Activated T-cell treated with anti-CD3 and anti-CD28 coated beads for 48 hours (primary cell): Measurements from ENCODE around the gene PABPN1L.

Experiments used
- DNase-seq: peaks from one replicate; pipeline ENCODE4 v3.0.0-alpha.2; 2020; ENCODE audit warnings: low read depth

PABPN1L gene

DNA sequence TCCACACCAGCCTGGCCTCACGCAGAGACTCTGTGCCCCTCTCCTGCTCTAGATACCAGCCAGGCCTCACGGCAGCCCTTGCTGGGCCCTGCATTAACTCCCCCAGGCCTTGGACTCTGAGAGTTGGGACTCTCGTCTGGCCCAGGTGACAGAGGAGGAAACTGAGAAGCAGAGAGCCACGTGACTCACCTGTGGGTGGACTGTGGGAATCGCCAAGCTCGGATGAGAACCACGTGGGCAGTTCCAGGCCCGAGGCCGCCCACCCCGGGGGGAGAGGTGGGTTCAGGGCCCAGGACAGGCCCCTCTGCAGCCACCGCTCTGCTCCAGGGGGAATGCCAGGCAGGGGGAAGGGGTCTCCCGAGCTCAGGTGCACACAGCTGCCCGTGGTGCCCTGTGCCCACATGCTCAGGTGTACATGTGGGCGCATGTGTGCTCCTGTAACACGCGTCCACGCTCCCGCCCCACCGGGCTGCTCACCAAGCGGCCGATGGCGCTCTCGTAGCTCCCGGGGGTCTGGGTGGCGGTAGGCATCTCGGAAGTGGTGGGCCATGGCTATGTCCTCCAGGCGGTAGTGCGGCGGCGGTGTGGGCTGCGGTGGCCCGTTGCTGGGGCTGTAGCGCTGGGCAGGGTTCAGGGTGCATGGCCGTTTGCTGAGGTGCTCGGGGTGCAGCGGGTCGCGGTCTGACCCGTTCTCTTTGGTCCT, 18.3 kb upstream of the PABPN1L start:
- no peak for DNase-seq

DNA sequence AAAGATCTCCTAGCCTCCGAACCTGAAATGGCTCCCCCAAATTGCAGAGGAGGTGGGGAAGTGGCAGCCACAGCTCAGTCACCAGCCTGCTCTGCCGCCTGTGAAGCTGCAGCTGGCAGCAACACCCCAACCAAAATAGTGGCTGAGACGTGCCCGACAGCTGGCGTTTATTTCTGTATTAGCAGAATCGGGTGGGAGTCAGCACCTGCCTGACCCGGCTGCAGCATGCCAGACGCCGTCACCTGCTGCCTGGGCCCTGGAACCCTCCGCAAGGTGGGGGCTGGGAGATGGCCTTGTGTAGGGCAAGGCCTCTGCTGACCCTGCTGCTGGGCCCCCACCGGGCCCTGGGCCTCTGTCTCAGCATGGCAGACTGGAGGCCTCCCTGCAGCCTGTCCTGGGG, 17.5 kb upstream of the PABPN1L start:
- DNase-seq: no peak

DNA sequence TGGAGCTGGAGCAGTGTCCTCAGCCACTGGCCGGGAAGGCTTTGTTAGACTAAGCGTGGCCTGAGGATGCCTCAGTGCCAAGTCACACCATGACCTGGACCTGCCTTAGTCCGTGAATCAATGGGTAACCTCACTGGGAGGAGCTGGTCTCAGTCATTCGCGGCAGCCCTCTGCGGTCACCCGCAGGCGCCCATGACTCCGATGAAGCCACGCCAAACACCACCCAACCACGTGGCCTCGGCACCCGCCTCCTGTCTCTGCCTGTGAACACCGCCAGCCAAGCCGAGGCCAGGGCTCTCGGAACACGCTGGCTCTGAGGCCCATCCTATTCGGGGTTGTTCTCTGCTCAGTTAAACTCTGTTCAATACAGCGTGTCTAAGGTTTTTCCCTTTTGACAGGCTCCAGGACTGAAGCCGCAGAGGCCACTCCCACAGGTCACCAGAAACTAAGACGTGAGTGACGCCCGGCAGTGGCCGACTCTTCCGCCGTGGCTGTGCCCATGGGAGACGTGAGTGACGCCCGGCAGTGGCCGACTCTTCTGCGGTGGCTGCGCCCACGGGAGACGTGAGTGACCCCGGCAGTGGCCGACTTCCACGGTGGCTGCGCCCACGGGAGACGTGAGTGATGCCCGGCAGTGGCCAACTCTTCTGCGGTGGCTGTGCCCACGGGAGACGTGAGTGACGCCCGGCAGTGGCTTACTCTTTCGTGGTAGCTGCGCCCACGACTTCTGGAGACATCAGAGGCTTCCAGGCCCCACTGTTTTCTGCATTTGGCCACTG, 16.8 kb upstream of the PABPN1L start:
- DNase-seq: no peak

DNA sequence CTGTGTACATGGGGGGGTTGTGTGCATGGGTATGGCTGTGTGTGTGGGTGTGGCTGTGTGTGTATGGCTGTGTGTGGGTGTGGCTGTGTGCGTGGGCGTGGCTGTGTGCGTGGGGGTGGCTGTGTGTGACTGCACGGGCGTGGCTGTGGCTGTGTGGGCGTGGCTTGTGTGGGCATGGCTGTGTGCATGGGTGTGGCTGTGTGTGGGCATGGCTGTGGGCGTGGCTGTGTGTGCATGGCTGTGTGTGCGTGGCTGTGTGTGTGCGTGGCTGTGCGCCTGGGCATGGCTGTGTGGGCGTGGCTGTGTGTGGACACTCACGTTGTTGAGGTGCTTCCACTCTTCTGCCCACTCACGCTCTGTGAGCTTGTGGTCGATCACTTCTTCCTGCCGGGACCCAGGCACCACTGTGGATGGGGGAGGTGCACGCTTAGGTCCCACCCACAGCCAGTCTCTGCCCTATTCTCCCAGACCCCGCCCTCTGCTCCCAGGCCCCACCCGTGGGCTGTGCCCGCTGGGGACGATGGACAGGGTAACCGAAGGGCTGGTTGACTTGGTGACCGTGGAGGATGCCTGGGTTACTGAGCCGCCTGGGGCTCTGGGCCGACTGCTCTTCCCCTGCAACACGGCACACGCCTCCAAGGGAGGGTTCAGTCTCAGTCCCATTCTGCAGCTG, 16.0 kb upstream of the PABPN1L start:
- no peak for DNase-seq

DNA sequence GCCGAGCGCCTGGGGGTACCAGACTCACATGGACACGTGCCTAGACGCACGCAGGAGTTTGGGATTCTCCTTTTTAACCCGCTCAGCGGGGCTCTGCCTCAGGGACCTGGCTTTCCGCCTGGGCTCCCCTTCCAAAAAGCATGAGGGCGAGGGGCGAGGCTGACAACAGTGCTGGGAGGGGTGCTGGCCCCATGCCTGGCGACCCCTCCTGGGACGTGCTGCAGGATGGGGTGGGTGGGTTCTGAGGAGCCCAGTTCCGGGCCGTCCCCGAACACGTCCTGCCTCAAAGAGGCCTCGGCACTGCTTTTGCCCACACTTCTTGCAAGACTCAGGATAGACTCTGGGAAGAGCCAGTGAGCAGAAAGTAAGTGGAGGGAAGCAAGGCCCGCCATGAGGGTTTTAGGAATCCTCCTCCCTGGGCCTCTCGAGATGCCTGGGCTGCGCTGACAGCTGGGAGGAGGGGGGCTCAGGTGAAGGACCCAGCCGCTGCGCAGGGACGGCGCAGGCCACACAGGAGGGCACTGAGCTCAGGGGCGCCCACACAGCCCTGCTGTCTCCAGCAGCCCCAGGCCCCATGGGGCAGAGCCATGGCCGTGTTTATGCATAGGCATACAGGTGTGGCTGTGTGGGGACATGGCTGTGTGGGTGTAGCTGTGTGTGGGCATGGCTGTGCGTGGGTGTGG, 15.4 kb upstream of the PABPN1L start:
- no peak for DNase-seq

DNA sequence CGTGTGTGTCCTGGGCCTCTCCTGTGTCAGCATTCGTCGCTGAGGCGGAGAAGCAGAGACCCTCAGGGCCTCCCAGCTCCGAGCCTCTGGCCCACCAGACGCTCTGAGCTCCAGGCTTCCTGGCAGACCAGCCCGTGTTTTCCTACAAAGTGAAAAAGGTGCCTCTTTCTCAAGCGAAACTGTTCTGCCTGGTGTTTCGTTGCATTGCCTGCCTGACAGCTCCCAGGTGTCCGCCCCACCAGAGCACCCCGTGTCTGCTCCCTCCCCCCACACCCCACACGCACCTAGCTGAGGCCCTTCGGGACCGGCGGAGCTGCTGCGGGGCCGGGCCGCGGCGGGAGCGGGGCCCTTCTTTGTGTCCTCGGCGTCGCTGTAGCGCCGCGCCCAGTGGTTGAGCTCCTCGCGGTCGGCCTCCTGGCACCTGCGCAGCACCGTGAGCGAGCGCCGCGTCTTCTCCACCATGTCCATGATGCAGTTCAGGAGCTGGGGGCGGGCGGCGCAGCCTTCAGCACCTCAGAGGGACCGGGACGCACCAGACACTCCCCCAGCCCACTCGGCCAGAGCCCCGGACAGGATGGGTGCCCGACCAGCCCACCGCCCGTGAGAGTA, 14.7 kb upstream of the PABPN1L start:
- DNase-seq: no peak

DNA sequence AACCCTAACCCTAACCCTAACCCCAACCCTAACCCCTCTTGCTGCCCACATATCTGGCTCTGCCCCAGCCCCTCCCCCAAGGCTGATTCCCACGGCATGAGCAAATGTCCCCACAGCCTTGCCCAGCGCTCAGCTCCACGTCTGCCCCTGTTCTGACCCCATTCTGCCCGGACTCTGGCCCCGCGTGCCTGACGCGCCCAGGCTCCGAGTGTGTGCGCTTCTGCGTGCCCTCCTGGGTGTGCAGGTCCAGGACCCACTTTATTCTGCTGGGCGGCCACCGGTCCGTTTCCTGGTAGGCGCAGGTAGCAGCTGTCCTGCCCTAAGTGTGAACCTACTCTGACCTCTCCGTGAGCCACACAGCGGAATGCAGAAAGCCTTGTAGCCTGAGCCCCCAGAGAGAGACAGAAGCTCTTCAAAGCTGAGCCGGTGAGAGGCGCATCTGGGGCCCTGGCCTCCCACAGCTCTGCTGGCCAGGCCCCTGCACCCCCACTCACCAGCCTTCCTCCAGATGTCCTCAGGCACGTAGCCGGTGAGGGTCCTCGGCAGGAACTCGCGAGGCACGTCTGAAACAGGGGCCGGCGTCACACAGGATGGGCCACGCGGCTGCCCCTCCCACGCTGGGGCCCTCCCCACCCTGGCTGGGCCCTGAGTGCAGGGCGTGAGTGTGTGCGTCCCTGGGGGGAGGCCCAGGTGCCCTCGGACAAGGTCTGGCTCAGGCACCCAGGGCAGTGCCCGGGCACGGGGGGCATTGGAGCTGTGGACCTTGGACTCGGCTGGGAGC, 14.0 kb upstream of the PABPN1L start:
- no peak for DNase-seq

DNA sequence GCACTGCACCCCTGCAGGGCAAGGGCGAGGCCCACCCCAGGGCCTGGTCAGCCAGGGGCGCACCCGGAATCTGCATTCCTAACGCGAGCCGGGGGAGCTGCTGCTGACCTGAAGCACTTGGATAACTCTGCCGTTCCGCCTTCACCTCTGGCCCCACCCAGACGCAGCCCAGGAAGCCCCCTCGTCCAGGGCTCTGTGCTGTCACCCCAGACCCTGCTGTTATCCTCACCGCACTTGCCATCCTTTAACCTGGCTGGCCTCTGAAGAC, 13.3 kb upstream of the PABPN1L start:
- DNase-seq: no peak

DNA sequence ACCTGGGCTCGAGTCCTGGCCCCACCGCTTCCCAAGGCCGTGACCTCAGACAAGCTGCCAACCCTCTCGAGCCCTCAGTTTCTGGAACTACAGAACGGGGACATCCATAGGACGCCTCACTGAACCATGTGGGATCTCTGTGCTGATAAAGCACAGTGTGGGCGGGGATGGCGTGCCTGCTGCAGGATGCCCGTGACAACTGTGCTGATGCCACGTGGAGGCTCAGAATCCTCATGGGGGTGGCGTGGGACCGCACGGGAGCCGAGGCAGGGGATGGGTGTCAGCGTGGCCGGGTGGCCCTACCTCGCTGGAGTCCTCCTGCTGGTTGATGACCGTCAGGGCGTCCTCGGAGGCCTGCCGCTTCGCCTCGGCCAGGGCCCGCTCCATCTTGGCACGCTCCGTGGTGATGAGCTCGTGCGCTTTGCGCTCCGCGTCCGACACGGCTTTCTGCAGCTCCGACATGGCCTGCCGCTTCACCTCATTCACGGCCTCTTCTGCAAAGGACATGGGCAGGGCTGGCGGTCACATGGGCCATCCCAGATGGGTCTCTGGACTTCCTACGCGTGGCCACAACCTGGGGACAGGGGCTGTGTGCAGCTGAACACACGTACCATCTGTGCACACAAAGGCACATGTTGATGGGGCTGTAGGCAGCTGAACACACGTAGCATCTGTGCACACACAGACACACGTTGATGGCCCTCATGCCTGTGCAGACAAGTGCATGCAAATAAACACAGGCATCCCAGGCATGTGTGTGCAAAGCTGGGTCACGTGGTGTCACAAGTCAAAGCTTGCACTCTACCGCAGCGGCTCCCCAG, 12.7 kb upstream of the PABPN1L start:
- no peak for DNase-seq

DNA sequence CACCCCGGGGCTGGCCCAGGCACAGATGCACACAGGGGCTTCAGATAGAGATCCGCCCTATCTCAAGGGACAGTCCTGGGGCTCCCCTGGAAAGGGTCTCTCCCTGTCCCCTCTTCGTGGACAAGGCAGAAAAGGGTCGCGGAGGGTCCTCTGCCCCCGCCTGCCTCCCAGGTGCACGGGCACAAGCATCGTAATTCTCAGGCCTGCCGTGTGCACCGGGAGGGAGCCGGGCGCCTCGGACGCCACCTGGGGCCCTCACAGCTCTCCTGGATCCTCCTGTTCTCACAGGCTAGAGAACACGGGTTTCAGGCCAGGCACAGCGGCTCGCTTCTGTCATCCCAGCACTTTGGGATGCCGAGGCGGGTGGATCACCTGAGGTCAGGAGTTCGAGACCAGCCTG, 11.9 kb upstream of the PABPN1L start:
- DNase-seq: no peak

DNA sequence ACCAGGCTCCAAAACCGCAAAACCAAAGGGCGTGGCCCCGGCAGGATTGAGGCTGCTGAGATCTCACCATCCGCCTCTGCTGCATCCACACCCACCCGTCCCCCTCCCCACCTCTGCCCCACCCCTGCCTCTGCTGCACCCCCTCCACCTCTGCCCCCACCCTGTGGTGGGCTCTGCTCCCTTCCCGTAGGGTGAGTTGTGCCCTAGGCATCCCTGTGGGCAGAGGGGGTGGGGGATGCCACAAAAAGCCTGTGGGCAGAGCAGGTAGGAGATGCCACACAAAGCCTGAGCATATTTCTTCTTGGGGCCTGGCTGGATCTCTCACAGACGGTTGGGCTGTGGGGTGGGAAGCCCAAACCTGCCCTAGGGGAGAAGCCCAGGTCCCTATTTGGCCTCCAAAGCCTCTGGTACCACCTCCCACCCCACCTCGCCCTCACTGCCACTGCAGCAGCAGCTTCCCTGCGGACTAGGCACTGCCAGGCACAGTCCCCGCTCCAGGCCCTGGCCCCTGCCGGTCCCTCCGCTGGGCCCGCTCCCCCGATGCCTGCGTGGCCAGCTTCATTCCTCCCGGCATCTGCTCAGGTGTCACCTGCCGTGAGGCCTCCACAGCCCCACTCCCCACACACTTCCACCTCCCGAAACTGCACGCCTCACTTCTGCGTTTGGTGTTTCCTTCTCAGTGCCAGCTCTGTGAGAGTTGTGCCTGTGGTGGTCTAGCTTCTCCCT, 11.3 kb upstream of the PABPN1L start:
- no peak for DNase-seq

DNA sequence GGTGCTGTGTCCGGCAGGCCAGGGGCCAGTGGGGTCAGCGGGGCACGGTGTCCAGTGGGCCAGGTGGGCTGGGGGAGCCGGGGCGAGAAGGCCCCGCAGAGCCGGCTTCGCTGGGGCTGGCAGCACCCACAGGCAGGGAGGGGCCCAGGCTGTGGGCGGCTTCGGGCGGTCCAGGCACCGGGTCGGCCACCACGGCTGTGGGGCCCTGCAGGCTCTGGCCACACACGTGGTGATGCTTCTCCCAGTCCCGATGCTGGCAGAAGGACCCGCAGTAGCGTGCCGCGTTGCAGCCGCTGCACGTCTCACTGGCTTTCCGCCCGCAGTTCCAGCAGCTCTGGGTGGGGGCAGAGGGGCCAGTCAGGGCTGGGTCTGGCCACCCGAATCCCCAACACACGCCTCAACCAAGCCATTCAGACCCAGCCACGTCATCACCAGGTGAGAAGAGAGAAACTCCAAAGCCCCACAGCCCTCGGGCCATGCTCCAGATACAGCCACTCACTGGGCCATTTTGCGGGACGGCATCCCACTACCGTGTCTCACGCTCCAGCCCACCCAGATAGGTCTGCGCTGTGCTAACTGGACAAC, 10.6 kb upstream of the PABPN1L start:
- no peak for DNase-seq

DNA sequence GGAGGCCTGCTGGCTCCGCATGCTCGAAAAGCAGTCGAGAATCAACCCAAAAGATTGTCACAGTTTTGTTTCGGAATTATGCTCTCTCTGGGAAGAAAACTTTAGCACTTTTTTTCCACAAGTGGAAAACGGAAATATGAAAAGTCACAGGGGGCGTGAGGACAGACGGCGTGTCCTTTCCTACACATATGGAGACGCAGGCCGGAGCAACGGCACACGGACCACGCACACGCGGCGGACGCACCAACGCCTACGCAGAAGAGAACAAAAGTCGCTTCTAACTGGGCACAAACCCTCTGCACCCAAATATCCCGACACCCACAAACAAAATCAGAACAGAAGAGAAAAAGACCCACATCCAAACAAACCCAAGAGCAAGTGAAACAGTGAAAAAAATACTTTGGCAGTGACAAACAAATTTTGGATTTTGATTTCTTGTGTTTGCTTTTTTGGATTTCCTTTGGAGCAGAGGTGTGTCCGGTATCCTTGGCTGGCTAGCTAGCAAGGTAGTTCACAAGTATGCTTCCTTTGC, 9.3 kb upstream of the PABPN1L start:
- no peak for DNase-seq

DNA sequence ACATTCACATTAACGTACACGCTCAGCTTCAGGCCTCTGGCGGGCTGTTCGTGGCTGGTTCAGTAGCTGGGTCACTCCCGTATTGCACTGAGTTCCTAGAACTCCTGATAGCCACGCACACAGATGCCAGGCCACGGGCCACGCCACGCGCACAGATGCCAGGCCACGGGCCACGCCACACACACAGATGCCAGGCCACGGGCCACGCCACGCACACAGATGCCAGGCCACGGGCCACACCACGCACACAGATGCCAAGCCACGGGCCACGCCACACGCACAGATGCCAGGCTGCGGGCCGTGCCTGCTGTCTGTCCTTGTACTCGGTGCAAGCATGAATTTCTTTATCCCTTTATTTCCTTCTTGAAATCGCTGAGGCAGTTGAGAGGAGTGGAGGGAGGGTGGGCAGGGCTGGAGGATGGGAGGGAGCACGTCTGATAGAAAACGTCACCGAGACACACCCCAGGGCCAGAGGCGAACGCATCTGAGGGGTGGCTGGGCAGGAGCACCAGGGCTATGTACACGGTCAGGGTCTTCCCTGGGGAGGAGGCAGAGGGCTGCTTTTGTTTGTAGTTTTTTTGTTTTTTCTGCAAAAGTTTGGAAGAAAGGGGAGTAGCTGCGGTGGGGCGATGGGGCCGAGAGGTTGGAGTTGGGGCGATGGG, 8.6 kb upstream of the PABPN1L start:
- no peak for DNase-seq

DNA sequence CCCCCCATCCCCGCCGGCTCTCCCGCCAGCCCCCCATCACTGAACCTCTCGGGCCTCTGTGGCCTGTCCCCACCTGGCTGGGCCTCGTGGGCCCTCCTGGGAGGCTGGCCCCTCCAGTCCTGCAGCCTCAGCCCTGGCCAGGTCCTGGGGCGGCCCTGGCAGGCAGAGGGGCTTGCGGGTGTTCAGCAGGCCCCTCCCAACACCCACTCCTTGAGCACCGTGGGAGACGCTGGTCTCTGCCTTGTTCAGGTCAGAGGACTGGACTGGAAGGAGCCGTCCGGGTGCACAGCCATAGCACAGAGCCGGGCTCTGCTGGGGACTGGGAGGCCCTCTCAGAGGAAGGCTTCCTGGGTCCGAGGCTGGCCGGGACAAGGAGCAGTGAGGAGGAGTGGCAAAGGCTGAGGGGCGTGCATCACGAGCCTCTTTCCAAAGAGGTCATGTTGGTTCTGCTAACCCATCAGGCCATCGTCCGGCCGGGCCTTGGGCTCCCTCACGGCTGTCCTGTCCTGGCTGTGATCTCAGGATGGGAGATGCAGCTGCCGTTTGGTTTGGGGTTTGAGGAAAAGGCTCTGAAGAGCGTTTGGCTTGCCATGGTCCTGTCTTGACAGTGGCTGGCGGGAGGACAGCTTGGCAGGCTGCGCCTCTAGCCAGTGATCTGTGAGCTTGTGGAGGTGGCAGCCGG, 6.3 kb upstream of the PABPN1L start:
- no peak for DNase-seq

DNA sequence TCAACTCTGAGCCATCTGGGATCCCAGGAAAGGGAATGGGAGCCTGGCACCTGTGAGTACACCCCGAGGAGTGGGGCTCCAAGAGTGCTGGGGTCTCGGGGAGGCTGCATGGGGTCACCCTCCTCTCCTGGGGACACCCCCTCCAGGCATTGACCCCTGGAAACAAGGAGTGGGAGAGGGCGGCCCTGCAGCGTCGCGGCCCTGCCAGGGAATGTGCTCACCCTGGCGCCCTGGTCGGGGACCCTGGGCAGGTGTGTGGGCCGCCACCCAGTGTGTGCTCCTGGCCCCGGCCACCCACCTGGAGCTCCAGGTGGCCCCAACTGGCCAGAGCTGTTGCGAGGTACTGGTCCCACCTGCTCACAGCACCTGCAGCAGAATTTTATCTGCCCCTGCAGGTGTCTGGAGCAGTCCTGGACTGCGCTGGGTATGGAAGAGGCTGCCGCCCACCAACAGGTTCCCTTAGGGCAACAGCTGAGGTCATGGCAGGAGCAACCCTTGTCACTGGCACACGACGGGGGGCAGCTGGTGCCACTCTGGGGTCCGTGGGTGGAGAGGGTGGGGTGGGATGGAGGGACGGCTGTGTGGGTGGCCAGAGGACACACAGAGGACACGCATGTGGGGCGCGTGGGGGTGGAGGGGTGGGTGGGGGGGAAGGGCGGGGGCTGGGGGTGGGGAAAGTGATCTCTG, 5.4 kb upstream of the PABPN1L start:
- DNase-seq: no peak

DNA sequence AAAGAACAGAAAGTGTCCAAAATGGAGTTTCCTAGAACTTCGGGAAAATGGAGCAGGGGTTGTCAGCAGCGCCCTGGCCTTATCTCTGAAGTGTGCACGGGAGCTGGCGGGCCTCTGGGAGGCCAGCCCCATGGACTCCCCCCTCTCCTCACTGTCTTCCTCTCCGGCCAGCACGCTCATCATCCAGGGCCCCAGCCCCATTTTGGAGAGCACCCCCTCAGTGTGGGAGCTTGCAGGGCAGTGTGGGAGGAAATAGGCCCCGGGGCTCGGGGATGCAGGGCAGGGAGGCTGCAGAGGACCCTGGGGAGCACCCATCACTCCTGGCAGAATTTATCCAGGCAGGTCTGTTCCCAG, 4.9 kb upstream of the PABPN1L start:
- DNase-seq: no peak
